T-helper 1 cell treated with Interleukin-12 subunit alpha and Interleukin-12 subunit beta and Interleukin-4 antibody, amounts not matched to agents 30 ng/mL and 1 ng/mL, for 36 hours (primary cell): ENCODE data around the gene ATAD3B. TPM values are rescaled to one million over a fixed set of nuclear protein-coding genes. Genes with fewer than 3 reads are reported as not detected.
"Not testable (repeated sequence)": the region's sequence is repeated elsewhere in the genome, so short reads cannot be mapped to it uniquely, and the experiment has no call there.

Experiments used
- intact Hi-C: fragments of 100-400 bp; cut with micrococcal nuclease; formaldehyde crosslinking; loops from one replicate; pipeline ENCODE4 v1.15.1; 2024
- total RNA-seq: library from RNA; stranded (reverse); gene quantifications from 2 replicates; pipeline ENCODE4 v1.2.3, GENCODE V29; 2022

The ATAD3B gene
- total RNA-seq, 1 donor from 2014 or later, result 50.9 TPM

GRCh38 chr1:1510912-1511532 is 39.5 kb downstream of the ATAD3B start:
- intact Hi-C loops, result loop anchor here (1.0 to 10.0 kb wide), 5 partner anchors 40 to 551 kb away; partner anchors contain the start of genes ATAD3B, CALML6, KLHL17 and MRPL20

- intact Hi-C loops, result loop anchor here (1.0 to 10.0 kb wide), 7 partner anchors 40 to 551 kb away; partner anchors contain the start of genes ATAD3B, CALML6, CCNL2 and KLHL17
These were observed 40.1 kb downstream of the ATAD3B start, which contains the start of gene ATAD3A for GRCh38 chr1:1511533-1512285. TSS of gene ATAD3A (plus strand) at chr1:1512162. CDS start at chr1:1512269, 107 bp downstream.

GRCh38 chr1:1512425-1512824 is 40.9 kb downstream of the ATAD3B start:
- intact Hi-C loops, result loop anchor here (1.0 to 10.0 kb wide), 3 partner anchors 103 to 402 kb away; partner anchors contain the start of genes CALML6, CCNL2, MIB2 and TMEM52

GRCh38 chr1:1513675-1514074 is 42.1 kb downstream of the ATAD3B start:
- intact Hi-C loops, result loop anchor here (10.0 kb wide), 1 partner anchor 401 kb away; the partner anchor contains the start of genes CALML6 and TMEM52

- intact Hi-C loops, result loop anchor here (10.0 kb wide), 1 partner anchor 400 kb away; the partner anchor contains the start of genes CALML6 and TMEM52
These were observed 42.8 kb downstream of the ATAD3B start for GRCh38 chr1:1514376-1514775.

- intact Hi-C loops, result loop anchor here (10.0 kb wide), 1 partner anchor 398 kb away; the partner anchor contains the start of genes CALML6 and TMEM52
These were observed 45.4 kb downstream of the ATAD3B start for GRCh38 chr1:1516923-1517322.

GRCh38 chr1:1517973-1518620 is 46.5 kb downstream of the ATAD3B start:
- intact Hi-C loops, result loop anchor here (10.0 kb wide), 1 partner anchor 397 kb away; the partner anchor contains the start of genes CALML6 and TMEM52

- intact Hi-C loops, result loop anchor here (10.0 kb wide), 1 partner anchor 396 kb away; the partner anchor contains the start of genes CALML6 and TMEM52
These were observed 47.0 kb downstream of the ATAD3B start for GRCh38 chr1:1518621-1519007.

GRCh38 chr1:1519805-1520505 is 48.4 kb downstream of the ATAD3B start:
- intact Hi-C loops, result loop anchor here (10.0 kb wide), 1 partner anchor 395 kb away; the partner anchor contains the start of genes CALML6 and TMEM52

- intact Hi-C loops, result no loop called here
These were observed 49.8 kb downstream of the ATAD3B start for GRCh38 chr1:1521331-1521730.

- intact Hi-C loops, result not testable (repeated sequence)
These were observed 51.0 kb downstream of the ATAD3B start for GRCh38 chr1:1522536-1522935.

- intact Hi-C loops, result not testable (repeated sequence)
These were observed 51.7 kb downstream of the ATAD3B start for GRCh38 chr1:1523226-1523625.

- intact Hi-C loops, result not testable (repeated sequence)
These were observed 52.1 kb downstream of the ATAD3B start for GRCh38 chr1:1523651-1524050.

- intact Hi-C loops, result not testable (repeated sequence)
These were observed 53.3 kb downstream of the ATAD3B start for GRCh38 chr1:1524750-1525383.

GRCh38 chr1:1526476-1526875 is 54.9 kb downstream of the ATAD3B start:
- intact Hi-C loops, result not testable (repeated sequence)

GRCh38 chr1:1527092-1527816 is 55.7 kb downstream of the ATAD3B start:
- intact Hi-C loops, result no loop called here

- intact Hi-C loops, result no loop called here
These were observed 57.0 kb downstream of the ATAD3B start for GRCh38 chr1:1528301-1529267.

- intact Hi-C loops, result no loop called here
These were observed 57.8 kb downstream of the ATAD3B start for GRCh38 chr1:1529321-1529720.
